Karpas-422 (cell line): ENCODE measurements around the gene STBD1. TPM values are rescaled to one million over a fixed set of nuclear protein-coding genes. Genes with fewer than 3 reads are reported as not detected.

ENCODE experiments used
- DNase-seq: peaks from one replicate; pipeline ENCODE4 v3.0.0-alpha.2; 2015
- H2AFZ ChIP-seq: fragments of 200-600 bp; sonication (generic); 2 replicates; pipeline ENCODE4 v1.6.1; 2014; ENCODE audit warnings: antibody characterized with exemption, low read length, mixed read lengths
- H3K27ac ChIP-seq: fragments of 200-600 bp; sonication (generic); 2 replicates; pipeline ENCODE4 v1.5.1; 2014; ENCODE audit warnings: mild to moderate bottlenecking, low read length, moderate library complexity
- H3K27me3 ChIP-seq: fragments of 200-600 bp; sonication (generic); 2 replicates; pipeline ENCODE4 v1.6.1; 2014; ENCODE audit warnings: low read length, mixed read lengths
- H3K36me3 ChIP-seq: fragments of 200-600 bp; sonication (generic); 2 replicates; pipeline ENCODE4 v1.6.1; 2014; ENCODE audit warnings: low read length, mixed read lengths; ENCODE audit not compliant: insufficient read depth
- H3K4me1 ChIP-seq: fragments of 200-600 bp; sonication (generic); 2 replicates; pipeline ENCODE4 v1.6.1; 2014; ENCODE audit warnings: mild to moderate bottlenecking, low read length, mixed read lengths
- H3K4me2 ChIP-seq: fragments of 200-600 bp; sonication (generic); 2 replicates; pipeline ENCODE4 v1.6.1; 2014; ENCODE audit warnings: low read length, low read depth, mild to moderate bottlenecking; ENCODE audit not compliant: poor library complexity, severe bottlenecking
- H3K4me3 ChIP-seq: fragments of 200-600 bp; sonication (generic); 2 replicates; pipeline ENCODE4 v1.5.1; 2014; ENCODE audit warnings: mild to moderate bottlenecking, antibody characterized with exemption, low read length, mixed read lengths
- H3K79me2 ChIP-seq: fragments of 200-600 bp; sonication (generic); 2 replicates; pipeline ENCODE4 v1.6.1; 2014; ENCODE audit warnings: mild to moderate bottlenecking, low read length, mixed read lengths
- H3K9ac ChIP-seq: fragments of 200-600 bp; sonication (generic); 2 replicates; pipeline ENCODE4 v1.6.0; 2014; ENCODE audit warnings: low read length
- H3K9me2 ChIP-seq: fragments of 200-600 bp; sonication (generic), shearing (Covaris generic); replicated peaks from 2 replicates; pipeline ENCODE4 v1.6.0; 2014; ENCODE audit warnings: mild to moderate bottlenecking, low read length, moderate library complexity; ENCODE audit not compliant: insufficient read depth
- H3K9me3 ChIP-seq: fragments of 300-700, 200-600 bp; sonication (generic); 2 replicates; pipeline ENCODE4 v1.6.1; 2014; ENCODE audit warnings: low read length, mixed read lengths
- H4K20me1 ChIP-seq: fragments of 200-600 bp; sonication (generic); 2 replicates; pipeline ENCODE4 v1.6.1; 2014; ENCODE audit warnings: mild to moderate bottlenecking, antibody characterized with exemption, low read length, low read depth; ENCODE audit not compliant: insufficient read depth
- total RNA-seq: library from RNA; depleted of rRNA; stranded (reverse); fragments of >200 nt; shearing (Covaris generic); gene quantifications from 2 replicates; pipeline ENCODE4 v1.2.3, GENCODE V29; 2014; ENCODE audit warnings: low replicate concordance

The STBD1 gene
- total RNA-seq, 1 experiment from 2014 or later: not detected

DNA sequence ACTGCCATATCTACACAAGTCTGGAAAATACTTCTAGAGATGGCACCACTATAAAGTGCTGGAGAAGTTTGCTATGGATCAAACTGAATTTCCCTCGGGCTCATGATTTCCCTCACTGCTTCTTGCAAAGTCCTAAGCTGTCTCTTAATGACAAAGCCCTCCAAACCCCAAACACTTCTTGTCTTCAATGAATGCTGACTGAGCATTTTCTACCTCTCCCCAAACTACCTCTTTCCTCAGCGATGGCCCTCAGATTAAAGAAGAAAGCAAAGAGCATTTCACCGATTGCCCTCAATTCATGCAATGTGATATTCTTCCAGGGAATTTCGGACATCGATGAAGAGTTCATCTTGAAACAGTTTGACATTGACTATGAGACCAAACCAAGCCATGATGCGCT is 35.3 kb upstream of the STBD1 start:
- Histone ChIP-seq H3K9me2 (no peaks in the 10 kb centered on the region), H3K4me2 (no peak overlapping the region), H3K9me3 (no peaks in the 10 kb centered on the region), H3K4me3 (no peak overlapping the region), H2AFZ (no peak overlapping the region), H3K79me2 (no peaks in the 10 kb centered on the region), H3K27ac (no peak overlapping the region), H3K27me3 (no peaks in the 10 kb centered on the region), H4K20me1 (no peaks in the 10 kb centered on the region), H3K4me1 (no peaks in the 10 kb centered on the region), H3K36me3 (no peaks in the 10 kb centered on the region), H3K9ac (no peak overlapping the region)
- no peak for DNase-seq

DNA sequence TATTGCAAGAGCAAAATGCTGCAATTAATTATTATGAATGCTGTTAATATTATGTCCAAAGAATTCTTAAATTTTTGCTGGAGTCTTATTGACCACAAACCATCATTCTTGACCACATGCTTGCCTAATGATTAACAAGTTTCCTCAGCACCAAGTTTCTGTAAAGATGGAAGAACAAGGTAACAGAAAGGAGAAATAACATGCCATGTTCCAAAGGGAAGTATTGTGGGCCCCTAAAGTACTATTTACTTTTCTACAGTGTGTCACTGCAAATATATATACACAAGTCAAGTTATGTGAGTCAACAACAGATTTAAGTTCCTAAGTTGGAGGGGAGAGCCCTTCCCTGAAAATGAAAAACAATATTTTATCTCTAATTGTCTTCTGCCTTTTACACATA is 34.5 kb upstream of the STBD1 start:
- Histone ChIP-seq H3K27ac (no peak overlapping the region), H3K4me2 (no peak overlapping the region), H3K27me3 (no peaks in the 10 kb centered on the region), H3K79me2 (no peaks in the 10 kb centered on the region), H3K9me2 (no peaks in the 10 kb centered on the region), H3K4me1 (no peaks in the 10 kb centered on the region), H3K36me3 (no peaks in the 10 kb centered on the region), H3K4me3 (no peak overlapping the region), H2AFZ (no peak overlapping the region), H3K9ac (no peak overlapping the region), H3K9me3 (no peaks in the 10 kb centered on the region), H4K20me1 (no peaks in the 10 kb centered on the region)
- no peak for DNase-seq

DNA sequence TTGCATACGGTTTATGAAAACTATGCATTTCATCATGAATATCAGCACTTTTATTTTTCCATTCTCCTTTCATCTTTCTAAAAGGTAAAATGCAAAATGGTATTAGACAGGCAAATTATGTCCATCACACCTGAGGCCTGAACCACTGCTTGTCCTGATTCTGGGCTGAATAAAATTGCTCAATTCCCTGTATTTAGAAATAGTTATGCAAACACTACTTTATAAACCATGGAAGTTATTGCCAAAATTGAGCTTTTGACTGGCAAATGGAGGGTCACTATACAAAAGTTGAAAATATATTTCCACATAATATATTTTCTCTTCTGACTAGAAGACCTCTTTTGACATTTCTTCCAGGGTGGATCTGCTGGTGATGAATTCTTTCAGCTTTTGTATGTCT is 34.0 kb upstream of the STBD1 start:
- no peak for DNase-seq
- H3K27me3 ChIP-seq: no peaks in the 10 kb centered on the region
- no peak overlapping the region for H3K27ac ChIP-seq
- H3K9me3 ChIP-seq: no peaks in the 10 kb centered on the region
- H3K79me2 ChIP-seq: no peaks in the 10 kb centered on the region
- no peak overlapping the region for H3K4me3 ChIP-seq
- H3K9ac ChIP-seq: no peak overlapping the region
- no peaks in the 10 kb centered on the region for H3K9me2 ChIP-seq
- H3K36me3 ChIP-seq: no peaks in the 10 kb centered on the region
- no peaks in the 10 kb centered on the region for H4K20me1 ChIP-seq
- no peak overlapping the region for H3K4me2 ChIP-seq
- no peak overlapping the region for H2AFZ ChIP-seq
- H3K4me1 ChIP-seq: no peaks in the 10 kb centered on the region

DNA sequence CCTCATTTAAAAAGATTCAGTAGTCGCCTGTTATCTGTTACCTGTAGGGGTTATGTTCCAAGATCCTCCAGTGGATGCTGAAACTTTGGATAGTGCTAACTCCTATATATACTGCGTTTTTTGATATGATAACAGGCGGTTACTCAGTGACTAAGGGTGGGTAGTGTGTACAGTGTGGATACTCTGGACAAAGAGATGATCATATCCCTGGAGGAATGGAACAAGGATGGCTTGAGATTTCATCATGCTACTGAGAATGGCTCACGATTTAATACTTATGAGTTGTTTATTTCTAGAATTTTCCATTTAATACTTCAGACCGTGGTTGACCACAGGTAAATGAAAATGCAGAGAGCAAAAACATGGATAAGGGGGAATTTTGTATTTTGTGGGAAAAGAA is 33.5 kb upstream of the STBD1 start:
- Histone ChIP-seq H3K36me3 (no peaks in the 10 kb centered on the region), H3K9ac (no peak overlapping the region), H3K27me3 (no peaks in the 10 kb centered on the region), H4K20me1 (no peaks in the 10 kb centered on the region), H3K27ac (no peak overlapping the region), H3K4me1 (no peaks in the 10 kb centered on the region), H3K9me2 (no peaks in the 10 kb centered on the region), H3K9me3 (no peaks in the 10 kb centered on the region), H3K4me2 (no peak overlapping the region), H2AFZ (no peak overlapping the region), H3K79me2 (no peaks in the 10 kb centered on the region), H3K4me3 (no peak overlapping the region)
- no peak for DNase-seq

DNA sequence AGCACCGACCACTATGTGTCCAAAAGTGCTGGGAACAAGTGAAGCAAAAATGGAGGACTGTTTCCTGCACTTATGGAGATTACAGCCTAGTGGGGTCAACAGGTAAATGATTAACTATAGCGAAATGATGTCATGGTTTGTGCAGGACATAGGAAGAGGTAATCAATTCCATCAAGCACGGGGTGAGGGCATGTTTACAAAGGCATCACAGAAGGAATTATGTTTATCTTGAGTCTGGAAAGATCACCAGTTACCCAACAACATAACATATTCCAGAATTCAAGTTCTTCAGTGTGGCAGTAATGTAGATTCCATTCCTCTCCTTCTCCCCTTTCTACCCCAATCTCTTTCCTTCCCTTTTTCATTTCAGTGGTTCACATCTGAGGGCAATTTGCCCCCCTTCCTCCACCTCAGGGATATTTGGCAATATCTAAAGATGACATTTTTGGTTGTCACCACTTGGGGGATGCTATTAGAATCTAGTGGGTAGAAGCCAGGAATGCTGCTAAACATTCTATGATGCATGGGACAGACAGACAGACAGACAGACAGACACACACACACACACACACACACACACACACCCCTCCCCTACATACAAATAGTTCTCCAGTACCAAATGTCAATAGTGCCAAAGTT is 30.9 kb upstream of the STBD1 start:
- H3K4me2 ChIP-seq: no peak overlapping the region
- H3K4me3 ChIP-seq: no peak overlapping the region
- H4K20me1 ChIP-seq: no peaks in the 10 kb centered on the region
- no peak for DNase-seq
- H3K27ac ChIP-seq: no peak overlapping the region
- H3K36me3 ChIP-seq: no peaks in the 10 kb centered on the region
- no peak overlapping the region for H3K9ac ChIP-seq
- no peak overlapping the region for H2AFZ ChIP-seq
- H3K4me1 ChIP-seq: no peaks in the 10 kb centered on the region
- no peaks in the 10 kb centered on the region for H3K27me3 ChIP-seq
- no peaks in the 10 kb centered on the region for H3K79me2 ChIP-seq
- no peaks in the 10 kb centered on the region for H3K9me2 ChIP-seq
- no peaks in the 10 kb centered on the region for H3K9me3 ChIP-seq

DNA sequence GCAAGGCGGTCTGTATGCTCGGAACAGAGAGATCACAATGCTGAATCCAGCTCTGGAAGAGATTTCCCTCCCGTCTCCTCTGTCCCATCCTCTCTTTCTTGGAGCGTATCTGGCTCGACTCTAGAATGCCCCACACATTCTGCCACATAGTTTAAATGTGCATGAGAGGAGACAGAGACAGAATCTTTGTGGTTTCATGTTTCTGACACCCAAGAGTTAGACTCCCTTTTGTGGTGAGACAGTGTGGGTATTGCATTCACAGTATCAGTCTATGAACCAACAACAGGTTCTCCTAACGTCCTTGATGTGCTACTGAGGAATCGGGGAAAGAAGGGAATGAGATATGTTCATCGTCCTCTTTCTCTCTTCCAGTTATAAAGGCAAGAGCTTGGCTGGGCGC is 29.7 kb upstream of the STBD1 start:
- no peaks in the 10 kb centered on the region for H3K9me2 ChIP-seq
- no peaks in the 10 kb centered on the region for H3K79me2 ChIP-seq
- no peak overlapping the region for H3K4me3 ChIP-seq
- no peaks in the 10 kb centered on the region for H3K27me3 ChIP-seq
- H3K4me1 ChIP-seq: no peaks in the 10 kb centered on the region
- H3K27ac ChIP-seq: no peak overlapping the region
- DNase-seq: no peak
- H3K36me3 ChIP-seq: no peaks in the 10 kb centered on the region
- no peak overlapping the region for H3K9ac ChIP-seq
- H3K4me2 ChIP-seq: no peak overlapping the region
- no peaks in the 10 kb centered on the region for H3K9me3 ChIP-seq
- no peak overlapping the region for H2AFZ ChIP-seq
- H4K20me1 ChIP-seq: no peaks in the 10 kb centered on the region

DNA sequence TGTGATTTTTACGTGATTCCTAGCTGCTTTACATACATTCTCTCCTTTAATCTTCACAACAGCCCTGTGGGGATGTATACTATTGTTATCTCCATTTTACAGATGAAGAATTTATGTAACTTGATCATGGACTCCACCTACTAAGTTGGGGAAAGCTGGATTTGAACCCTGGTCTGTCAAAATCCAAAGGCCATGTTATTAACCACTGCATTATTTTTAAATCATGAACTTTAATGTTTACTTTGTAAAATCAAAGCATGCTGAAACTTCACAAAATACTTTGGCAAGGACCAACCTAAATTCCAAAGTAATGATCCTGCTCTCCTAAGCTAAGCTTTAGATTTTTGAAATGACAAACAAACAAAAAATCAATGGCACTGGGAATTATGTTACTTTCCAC is 28.9 kb upstream of the STBD1 start:
- DNase-seq: no peak
- no peaks in the 10 kb centered on the region for H3K36me3 ChIP-seq
- no peaks in the 10 kb centered on the region for H3K27me3 ChIP-seq
- no peaks in the 10 kb centered on the region for H3K9me2 ChIP-seq
- no peak overlapping the region for H3K27ac ChIP-seq
- no peaks in the 10 kb centered on the region for H3K9me3 ChIP-seq
- H2AFZ ChIP-seq: no peak overlapping the region
- no peak overlapping the region for H3K9ac ChIP-seq
- H3K79me2 ChIP-seq: no peaks in the 10 kb centered on the region
- H3K4me1 ChIP-seq: no peaks in the 10 kb centered on the region
- H3K4me3 ChIP-seq: no peak overlapping the region
- H3K4me2 ChIP-seq: no peak overlapping the region
- no peaks in the 10 kb centered on the region for H4K20me1 ChIP-seq

DNA sequence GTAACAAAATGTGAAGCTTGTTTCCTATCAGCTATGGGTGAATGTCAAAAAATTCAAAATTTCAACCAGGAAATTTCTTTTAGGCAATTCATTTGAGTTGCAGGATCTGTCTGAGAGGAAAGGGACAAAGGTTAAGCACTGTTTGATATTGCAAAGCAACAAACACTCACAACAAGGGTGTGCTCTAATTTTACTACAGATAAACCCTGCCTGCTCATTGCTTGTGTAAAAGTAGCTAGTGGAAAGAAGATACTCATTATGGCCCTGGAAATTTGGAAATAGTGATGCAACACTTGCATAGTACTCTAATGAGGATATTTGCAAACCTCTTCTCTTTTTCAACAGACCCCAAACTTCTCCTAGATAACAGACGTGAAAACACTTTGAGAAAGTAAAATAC is 27.9 kb upstream of the STBD1 start:
- no peaks in the 10 kb centered on the region for H3K79me2 ChIP-seq
- no peak overlapping the region for H3K27ac ChIP-seq
- no peaks in the 10 kb centered on the region for H3K4me1 ChIP-seq
- H2AFZ ChIP-seq: no peak overlapping the region
- no peaks in the 10 kb centered on the region for H3K9me2 ChIP-seq
- H3K4me2 ChIP-seq: no peak overlapping the region
- H3K4me3 ChIP-seq: no peak overlapping the region
- H3K9ac ChIP-seq: no peak overlapping the region
- DNase-seq: no peak
- no peaks in the 10 kb centered on the region for H3K36me3 ChIP-seq
- no peaks in the 10 kb centered on the region for H3K27me3 ChIP-seq
- no peaks in the 10 kb centered on the region for H3K9me3 ChIP-seq
- H4K20me1 ChIP-seq: no peaks in the 10 kb centered on the region

DNA sequence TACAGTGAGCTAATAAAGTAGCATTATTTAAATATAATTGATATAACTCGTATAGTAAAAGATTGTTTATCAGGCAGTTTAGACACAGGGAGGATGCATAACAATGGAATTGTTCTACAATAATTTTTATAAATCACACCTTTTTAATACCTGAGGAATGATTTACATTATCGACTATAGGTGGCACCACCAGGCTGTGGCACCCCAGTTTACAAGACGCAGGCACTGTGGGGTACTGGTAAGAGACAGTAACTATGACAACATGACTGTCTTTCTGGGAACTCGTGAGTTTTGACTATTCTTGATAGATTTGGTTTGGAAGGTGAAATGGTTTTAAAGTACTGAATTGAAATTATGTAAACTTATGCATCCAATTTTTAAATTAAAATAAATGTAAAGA is 27.1 kb upstream of the STBD1 start:
- no peak for DNase-seq
- Histone ChIP-seq H3K79me2 (no peaks in the 10 kb centered on the region), H3K36me3 (no peaks in the 10 kb centered on the region), H3K4me3 (no peak overlapping the region), H2AFZ (no peak overlapping the region), H3K4me1 (no peaks in the 10 kb centered on the region), H3K9ac (no peak overlapping the region), H4K20me1 (no peaks in the 10 kb centered on the region), H3K9me3 (no peaks in the 10 kb centered on the region), H3K9me2 (no peaks in the 10 kb centered on the region), H3K4me2 (no peak overlapping the region), H3K27ac (no peak overlapping the region), H3K27me3 (no peaks in the 10 kb centered on the region)
